H9 (cell line): Measurements from ENCODE around the gene FARP1. TPM values are rescaled to one million over a fixed set of nuclear protein-coding genes. Genes with fewer than 3 reads are reported as not detected.

ENCODE experiments used
- DNase-seq: peaks from one replicate; pipeline ENCODE4 v3.0.0-alpha.2; 2017
- H2AFZ ChIP-seq: one replicate; pipeline ENCODE4 v1.6.1; 2013; ENCODE audit warnings: mild to moderate bottlenecking, low read length, control low read depth, moderate library complexity
- H2AK5ac ChIP-seq: 2 replicates; pipeline ENCODE4 v1.6.1; 2013; ENCODE audit warnings: low read length, control low read depth, mixed read lengths; ENCODE audit not compliant: insufficient read length
- H2BK120ac ChIP-seq: one replicate; pipeline ENCODE4 v1.6.1; 2013; ENCODE audit warnings: low read depth, mild to moderate bottlenecking, low read length, control low read depth, inconsistent platforms; ENCODE audit not compliant: poor library complexity, severe bottlenecking
- H2BK12ac ChIP-seq: 2 replicates; pipeline ENCODE4 v1.6.1; 2013; ENCODE audit warnings: low read length, control low read depth, mixed read lengths, low read depth; ENCODE audit not compliant: insufficient read length
- H2BK15ac ChIP-seq: 2 replicates; pipeline ENCODE4 v1.6.1; 2013; ENCODE audit warnings: low read depth, low read length, control low read depth
- H2BK20ac ChIP-seq: one replicate; pipeline ENCODE4 v1.6.1; 2013; ENCODE audit warnings: low read depth, mild to moderate bottlenecking, low read length, control low read depth, inconsistent platforms; ENCODE audit not compliant: poor library complexity, severe bottlenecking
- H2BK5ac ChIP-seq: 2 replicates; pipeline ENCODE4 v1.6.1; 2013; ENCODE audit warnings: low read length, control low read depth, mixed read lengths; ENCODE audit not compliant: insufficient read length
- H3K14ac ChIP-seq: 2 replicates; pipeline ENCODE4 v1.6.1; 2013; ENCODE audit warnings: low read length, control low read depth; ENCODE audit not compliant: insufficient read depth
- H3K18ac ChIP-seq: 2 replicates; pipeline ENCODE4 v1.6.1; 2013; ENCODE audit warnings: low read depth, mild to moderate bottlenecking, mixed read lengths, low read length, control low read depth; ENCODE audit not compliant: insufficient read length
- H3K23ac ChIP-seq: 2 replicates; pipeline ENCODE4 v1.6.1; 2013; ENCODE audit warnings: low read length, control low read depth, mixed read lengths, low read depth; ENCODE audit not compliant: insufficient read length
- H3K23me2 ChIP-seq: 2 replicates; pipeline ENCODE4 v1.6.1; 2013; ENCODE audit warnings: low read depth, mild to moderate bottlenecking, mixed read lengths, low read length, control low read depth; ENCODE audit not compliant: insufficient read length, poor library complexity, severe bottlenecking
- H3K27ac ChIP-seq: 2 replicates; pipeline ENCODE4 v1.5.1; 2013; ENCODE audit warnings: low read length, control low read depth, mixed read lengths, low read depth; ENCODE audit not compliant: insufficient read length
- H3K27me3 ChIP-seq: 2 replicates; pipeline ENCODE4 v1.6.1; 2013; ENCODE audit warnings: low read length, control low read depth, inconsistent platforms; ENCODE audit not compliant: insufficient read depth
- H3K4ac ChIP-seq: 2 replicates; pipeline ENCODE4 v1.6.1; 2013; ENCODE audit warnings: low read depth, mild to moderate bottlenecking, control low read depth, inconsistent platforms, low read length, moderate library complexity
- H3K4me1 ChIP-seq: 2 replicates; pipeline ENCODE4 v1.6.1; 2013; ENCODE audit warnings: low read length, control low read depth, inconsistent platforms; ENCODE audit not compliant: insufficient read depth
- H3K4me2 ChIP-seq: 2 replicates; pipeline ENCODE4 v1.6.1; 2013; ENCODE audit warnings: low read length, control low read depth, mixed read lengths; ENCODE audit not compliant: insufficient read length, insufficient read depth
- H3K56ac ChIP-seq: 2 replicates; pipeline ENCODE4 v1.6.1; 2013; ENCODE audit warnings: low read depth, mild to moderate bottlenecking, mixed read lengths, low read length, control low read depth; ENCODE audit not compliant: insufficient read length
- H3K79me1 ChIP-seq: 2 replicates; pipeline ENCODE4 v1.6.1; 2013; ENCODE audit warnings: low read depth, mild to moderate bottlenecking, moderate library complexity, low read length, control low read depth, inconsistent platforms; ENCODE audit not compliant: insufficient read depth, poor library complexity, severe bottlenecking
- H3K79me2 ChIP-seq: 2 replicates; pipeline ENCODE4 v1.6.1; 2013; ENCODE audit warnings: low read length, control low read depth, inconsistent platforms; ENCODE audit not compliant: insufficient read depth
- H3K9ac ChIP-seq: 2 replicates; pipeline ENCODE4 v1.6.1; 2013; ENCODE audit warnings: low read length, control low read depth, mixed read lengths; ENCODE audit not compliant: insufficient read length; ENCODE audit errors: extremely low read depth
- H3K9me3 ChIP-seq: one replicate; pipeline ENCODE4 v1.6.1; 2013; ENCODE audit warnings: low read depth, low read length, inconsistent platforms; ENCODE audit not compliant: control insufficient read depth
- H3T11ph ChIP-seq: one replicate; pipeline ENCODE4 v1.6.1; 2013; ENCODE audit warnings: mild to moderate bottlenecking, low read length, control low read depth, inconsistent platforms
- H4K20me1 ChIP-seq: one replicate; pipeline ENCODE4 v1.6.1; 2013; ENCODE audit not compliant: control insufficient read depth, insufficient read length, insufficient read depth
- H4K5ac ChIP-seq: 2 replicates; pipeline ENCODE4 v1.6.1; 2013; ENCODE audit warnings: low read depth, mild to moderate bottlenecking, mixed read lengths, low read length, control low read depth; ENCODE audit not compliant: insufficient read length
- H4K8ac ChIP-seq: replicated peaks from 2 replicates; pipeline ENCODE4 v1.6.1; 2013; ENCODE audit warnings: low read length, control low read depth, mixed read lengths, low read depth; ENCODE audit not compliant: insufficient read length
- H4K91ac ChIP-seq: 2 replicates; pipeline ENCODE4 v1.6.1; 2013; ENCODE audit warnings: low read depth, mild to moderate bottlenecking, moderate library complexity, mixed read lengths, low read length, control low read depth; ENCODE audit not compliant: insufficient read length
- H3K27ac Mint-ChIP-seq, 3 experiments: 2 replicates in 2 of 3; 3 replicates in 1 of 3; pipeline ENCODE4 v1.8.0; 2020 to 2021; ENCODE audit warnings: mixed read lengths in 3 of 3, mild to moderate bottlenecking in 1 of 3, moderate library complexity in 1 of 3
- H3K27me3 Mint-ChIP-seq: 2 replicates; pipeline ENCODE4 v1.8.0; 2021; ENCODE audit warnings: low read depth, mild to moderate bottlenecking, moderate library complexity, mixed read lengths
- H3K36me3 Mint-ChIP-seq, 3 experiments: 2 replicates in 2 of 3; 3 replicates in 1 of 3; pipeline ENCODE4 v1.8.0; 2020 to 2021; ENCODE audit warnings: low read depth in 3 of 3, mixed read lengths in 3 of 3; ENCODE audit not compliant: insufficient read depth in 1 of 3
- H3K4me1 Mint-ChIP-seq, 2 experiments: 2 replicates each; pipeline ENCODE4 v1.8.0; 2020; ENCODE audit warnings: mixed read lengths in 2 of 2
- H3K4me3 Mint-ChIP-seq, 2 experiments: 2 replicates in 1 of 2; 3 replicates in 1 of 2; pipeline ENCODE4 v1.8.0; 2020 to 2021; ENCODE audit warnings: mild to moderate bottlenecking in 2 of 2, mixed read lengths in 2 of 2, moderate library complexity in 1 of 2
- H3K9me3 Mint-ChIP-seq, 2 experiments: 2 replicates in 1 of 2; 3 replicates in 1 of 2; pipeline ENCODE4 v1.8.0; 2020; ENCODE audit warnings: mild to moderate bottlenecking in 2 of 2, mixed read lengths in 2 of 2, moderate library complexity in 1 of 2
- CTCF ChIP-seq: fragments of 200-600 bp; sonication (generic); conservative IDR thresholded peaks from 3 replicates; pipeline ENCODE4 v1.8.0; 2021; ENCODE audit warnings: antibody characterized with exemption, mild to moderate bottlenecking
- WGBS: extraction: QIAGEN DNeasy Blood & Tissue Kit; methylation state at CpG from one replicate; pipeline ENCODE4 v1.1.7; 2013; ENCODE audit warnings: missing lambda C conversion rate, low lambda C conversion rate, mixed read lengths; ENCODE audit not compliant: insufficient read length; ENCODE audit errors: extremely low coverage; 5-methylcytosine and 5-hydroxymethylcytosine counted together
- total RNA-seq: library from RNA; stranded (reverse); gene quantifications from 2 replicates; pipeline ENCODE4 v1.2.1, GENCODE V29; 2021

FARP1 gene
- total RNA-seq, 1 experiment from 2014 or later = 95.9 TPM

DNA sequence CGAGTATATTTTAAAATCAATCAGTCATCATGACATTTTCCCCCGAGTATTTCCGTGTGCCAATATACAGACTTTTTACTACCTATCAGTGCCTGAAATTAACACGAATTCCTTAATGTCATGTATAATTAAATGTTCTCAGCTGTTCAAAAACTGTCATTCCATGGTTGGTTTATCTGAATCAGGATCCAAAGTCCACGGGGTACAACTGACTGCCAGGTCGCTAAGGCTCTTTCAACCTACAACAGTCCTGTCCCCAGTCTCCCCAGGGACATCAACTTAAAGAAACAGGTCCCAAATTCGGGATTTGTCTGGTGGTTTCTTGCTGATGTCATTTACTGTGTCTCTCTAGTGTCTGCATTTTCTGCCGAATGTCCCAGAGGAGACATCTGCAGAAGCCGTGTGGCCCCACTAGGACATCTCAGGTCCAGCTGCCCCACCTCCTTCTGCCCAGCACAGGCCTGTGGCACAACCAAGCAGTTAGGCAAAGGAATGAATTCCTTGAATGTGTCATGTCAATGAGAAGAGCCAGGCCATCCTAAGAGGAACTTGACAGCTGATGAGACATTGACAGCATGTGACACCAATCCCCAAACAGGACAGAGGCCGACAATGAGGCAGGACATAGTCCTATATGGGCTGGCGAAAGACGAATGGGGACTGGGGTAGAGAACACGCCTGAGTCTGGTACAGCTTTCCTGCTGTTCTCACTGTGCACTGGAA lies 324.5 kb downstream of the FARP1 start:
- Histone ChIP-seq H3K27me3 (no peaks in the 10 kb centered on the region), H3K56ac (no peak overlapping the region), H4K8ac (no peak overlapping the region), H3K23me2 (no peaks in the 10 kb centered on the region), H2BK120ac (no peak overlapping the region), H2BK20ac (no peak overlapping the region), H3K4me1 (0 out of 2 replicates have a peak, but pooled peaks cover 3% of the 10 kb centered on the region), H3K27ac (no peak overlapping the region), H3K23ac (no peak overlapping the region), H4K5ac (no peak overlapping the region), H2BK12ac (no peak overlapping the region), H3K14ac (no peak overlapping the region), H4K20me1 (no peaks in the 10 kb centered on the region), H3K18ac (no peak overlapping the region), H4K91ac (no peak overlapping the region), H2AFZ (no peak overlapping the region), H3T11ph (no peak overlapping the region), H3K4me2 (no peak overlapping the region), H3K79me1 (peaks cover 8% of the 10 kb centered on the region), H2BK15ac (no peak overlapping the region), H2BK5ac (no peak overlapping the region), H3K4ac (no peak overlapping the region), H2AK5ac (no peak overlapping the region), H3K9ac (no peak overlapping the region), H3K9me3 (no peaks in the 10 kb centered on the region), H3K79me2 (no peaks in the 10 kb centered on the region; the same call in 1 of the 2 replicates)
- WGBS = no CpG with 5 or more reads among the region's 13 CpGs
- H3K4me3 Mint-ChIP-seq = no peak overlapping the region
- DNase-seq = no peak
- no peak overlapping the region; a peak in 1 of 7 replicates for H3K27ac Mint-ChIP-seq
- peaks cover 35 to 48% (median 44%) of the 10 kb centered on the region in 3 experiments; a peak in 6 of 7 replicates for H3K36me3 Mint-ChIP-seq
- no peaks in the 10 kb centered on the region for H3K27me3 Mint-ChIP-seq
- TF ChIP-seq CTCF = no peak
- no peaks in the 10 kb centered on the region for H3K9me3 Mint-ChIP-seq
- peaks cover 12 to 18% of the 10 kb centered on the region in 2 experiments for H3K4me1 Mint-ChIP-seq
